Measurements from ENCODE around the gene PNMT. TPM values are rescaled to one million over a fixed set of nuclear protein-coding genes. Genes with fewer than 3 reads are reported as not detected.

Gene PNMT
- polyA plus RNA-seq, 1 donor from 2014 or later: 1.5 TPM

DNA sequence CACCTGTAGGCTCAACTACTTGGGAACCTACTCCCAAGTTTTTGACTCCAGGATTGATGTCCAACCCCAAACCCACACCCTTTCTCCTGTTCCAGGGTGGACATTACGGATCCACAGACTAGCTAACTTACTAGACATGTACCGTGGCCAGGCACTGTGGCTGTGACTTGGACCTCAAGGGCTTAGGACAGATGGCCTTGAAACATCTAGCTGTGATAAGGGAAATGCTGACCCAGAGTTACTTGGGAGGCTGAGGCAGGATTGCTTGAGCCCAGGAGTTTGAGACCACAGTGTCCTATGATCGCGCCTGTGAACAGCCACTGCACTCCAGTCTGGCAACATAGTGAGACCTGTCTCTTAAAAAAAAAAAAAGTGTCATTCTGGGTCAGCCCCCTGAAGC, 27.2 kb upstream of the PNMT start:
- no peaks in the 10 kb centered on the region for H3K9me3 ChIP-seq (ENCODE audit: low read length)
- no peak overlapping the region for H2AFZ ChIP-seq (ENCODE audit: low read depth, low read length)
- H3K27ac ChIP-seq (ENCODE audit: low read length): no peak overlapping the region
- no peaks in the 10 kb centered on the region for H3K36me3 ChIP-seq (ENCODE audit: insufficient read depth, low read length)
- no peak overlapping the region for H3K4me2 ChIP-seq (ENCODE audit: low read length)
- H3K4me3 ChIP-seq (ENCODE audit: low read length): no peak overlapping the region
- TF ChIP-seq, protein P1, sequence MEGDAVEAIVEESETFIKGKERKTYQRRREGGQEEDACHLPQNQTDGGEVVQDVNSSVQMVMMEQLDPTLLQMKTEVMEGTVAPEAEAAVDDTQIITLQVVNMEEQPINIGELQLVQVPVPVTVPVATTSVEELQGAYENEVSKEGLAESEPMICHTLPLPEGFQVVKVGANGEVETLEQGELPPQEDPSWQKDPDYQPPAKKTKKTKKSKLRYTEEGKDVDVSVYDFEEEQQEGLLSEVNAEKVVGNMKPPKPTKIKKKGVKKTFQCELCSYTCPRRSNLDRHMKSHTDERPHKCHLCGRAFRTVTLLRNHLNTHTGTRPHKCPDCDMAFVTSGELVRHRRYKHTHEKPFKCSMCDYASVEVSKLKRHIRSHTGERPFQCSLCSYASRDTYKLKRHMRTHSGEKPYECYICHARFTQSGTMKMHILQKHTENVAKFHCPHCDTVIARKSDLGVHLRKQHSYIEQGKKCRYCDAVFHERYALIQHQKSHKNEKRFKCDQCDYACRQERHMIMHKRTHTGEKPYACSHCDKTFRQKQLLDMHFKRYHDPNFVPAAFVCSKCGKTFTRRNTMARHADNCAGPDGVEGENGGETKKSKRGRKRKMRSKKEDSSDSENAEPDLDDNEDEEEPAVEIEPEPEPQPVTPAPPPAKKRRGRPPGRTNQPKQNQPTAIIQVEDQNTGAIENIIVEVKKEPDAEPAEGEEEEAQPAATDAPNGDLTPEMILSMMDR (IDR thresholded peaks at IDR 0.05; ENCODE audit: poor library complexity, severe bottlenecking): no peak
- no peak for TF ChIP-seq TAF1 (IDR thresholded peaks at IDR 0.05; ENCODE audit: low read depth)
- TF ChIP-seq EP300 (conservative IDR thresholded peaks at IDR 0.05; ENCODE audit: poor library complexity, severe bottlenecking): no peak
- TF ChIP-seq POLR2AphosphoS5 (IDR thresholded peaks at IDR 0.05): no peak
- TF ChIP-seq, protein P2, sequence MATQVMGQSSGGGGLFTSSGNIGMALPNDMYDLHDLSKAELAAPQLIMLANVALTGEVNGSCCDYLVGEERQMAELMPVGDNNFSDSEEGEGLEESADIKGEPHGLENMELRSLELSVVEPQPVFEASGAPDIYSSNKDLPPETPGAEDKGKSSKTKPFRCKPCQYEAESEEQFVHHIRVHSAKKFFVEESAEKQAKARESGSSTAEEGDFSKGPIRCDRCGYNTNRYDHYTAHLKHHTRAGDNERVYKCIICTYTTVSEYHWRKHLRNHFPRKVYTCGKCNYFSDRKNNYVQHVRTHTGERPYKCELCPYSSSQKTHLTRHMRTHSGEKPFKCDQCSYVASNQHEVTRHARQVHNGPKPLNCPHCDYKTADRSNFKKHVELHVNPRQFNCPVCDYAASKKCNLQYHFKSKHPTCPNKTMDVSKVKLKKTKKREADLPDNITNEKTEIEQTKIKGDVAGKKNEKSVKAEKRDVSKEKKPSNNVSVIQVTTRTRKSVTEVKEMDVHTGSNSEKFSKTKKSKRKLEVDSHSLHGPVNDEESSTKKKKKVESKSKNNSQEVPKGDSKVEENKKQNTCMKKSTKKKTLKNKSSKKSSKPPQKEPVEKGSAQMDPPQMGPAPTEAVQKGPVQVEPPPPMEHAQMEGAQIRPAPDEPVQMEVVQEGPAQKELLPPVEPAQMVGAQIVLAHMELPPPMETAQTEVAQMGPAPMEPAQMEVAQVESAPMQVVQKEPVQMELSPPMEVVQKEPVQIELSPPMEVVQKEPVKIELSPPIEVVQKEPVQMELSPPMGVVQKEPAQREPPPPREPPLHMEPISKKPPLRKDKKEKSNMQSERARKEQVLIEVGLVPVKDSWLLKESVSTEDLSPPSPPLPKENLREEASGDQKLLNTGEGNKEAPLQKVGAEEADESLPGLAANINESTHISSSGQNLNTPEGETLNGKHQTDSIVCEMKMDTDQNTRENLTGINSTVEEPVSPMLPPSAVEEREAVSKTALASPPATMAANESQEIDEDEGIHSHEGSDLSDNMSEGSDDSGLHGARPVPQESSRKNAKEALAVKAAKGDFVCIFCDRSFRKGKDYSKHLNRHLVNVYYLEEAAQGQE (IDR thresholded peaks at IDR 0.05; ENCODE audit: borderline replicate concordance): no peak
- no peak for TF ChIP-seq SMC3 (conservative IDR thresholded peaks at IDR 0.05; ENCODE audit: poor library complexity)
- TF ChIP-seq RAD21 (conservative IDR thresholded peaks at IDR 0.05): no peak
- no peak for TF ChIP-seq EZH2 (IDR thresholded peaks at IDR 0.05; ENCODE audit: borderline replicate concordance, insufficient read depth, low read length, poor library complexity, severe bottlenecking)
- no peak for TF ChIP-seq MXI1 (conservative IDR thresholded peaks at IDR 0.05; ENCODE audit: poor library complexity, severe bottlenecking)
- H4K20me1 ChIP-seq (ENCODE audit: insufficient read depth): no peaks in the 10 kb centered on the region
- no peaks in the 10 kb centered on the region for H3K9me2 ChIP-seq (ENCODE audit: insufficient read depth, low read length)
- no peaks in the 10 kb centered on the region for H3F3A ChIP-seq (ENCODE audit: insufficient read depth, low read length, poor library complexity, severe bottlenecking)
- peaks cover 18% of the 10 kb centered on the region for H3K79me2 ChIP-seq (replicated peaks; ENCODE audit: insufficient read depth, low read length)
- no peaks in the 10 kb centered on the region for H3K27me3 ChIP-seq (ENCODE audit: insufficient read depth, low read depth, low read length)
- H3K9ac ChIP-seq (ENCODE audit: low read length): no peak overlapping the region

DNA sequence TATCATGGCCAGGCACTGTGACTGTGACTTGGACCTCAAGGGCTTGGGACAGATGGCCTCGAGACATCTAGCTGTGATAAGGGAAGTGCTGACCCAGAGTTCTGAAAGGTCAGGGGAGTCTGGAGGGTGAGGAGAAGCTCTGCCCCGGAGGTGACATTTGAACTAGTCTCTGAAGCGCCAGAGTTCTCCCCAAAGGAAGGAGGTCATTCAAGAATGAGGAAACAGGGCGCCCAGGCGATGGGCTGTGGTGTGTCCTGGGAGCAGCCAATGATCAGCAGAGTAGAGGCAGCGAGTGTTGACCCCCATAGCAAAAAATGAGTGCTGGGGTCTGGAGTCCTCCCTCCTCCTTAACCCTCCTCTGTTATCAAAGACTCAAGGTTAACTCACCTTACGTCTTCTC, 26.4 kb upstream of the PNMT start:
- Histone ChIP-seq H3K79me2 (replicated peaks; ENCODE audit: insufficient read depth, low read length) (peaks cover 18% of the 10 kb centered on the region), H4K20me1 (ENCODE audit: insufficient read depth) (no peaks in the 10 kb centered on the region)

More for the DNA sequence above, 26.4 kb upstream of the PNMT start:
- no peak overlapping the region for H2AFZ ChIP-seq (ENCODE audit: low read depth, low read length)
- no peaks in the 10 kb centered on the region for H3K36me3 ChIP-seq (ENCODE audit: insufficient read depth, low read length)
- no peak overlapping the region for H3K4me2 ChIP-seq (ENCODE audit: low read length)
- H3K27ac ChIP-seq (ENCODE audit: low read length): no peak overlapping the region
- no peaks in the 10 kb centered on the region for H3K27me3 ChIP-seq (ENCODE audit: insufficient read depth, low read depth, low read length)
- H3F3A ChIP-seq (ENCODE audit: insufficient read depth, low read length, poor library complexity, severe bottlenecking): no peaks in the 10 kb centered on the region
- H3K9me3 ChIP-seq (ENCODE audit: low read length): no peaks in the 10 kb centered on the region
- H3K9me2 ChIP-seq (ENCODE audit: insufficient read depth, low read length): no peaks in the 10 kb centered on the region
- H3K9ac ChIP-seq (ENCODE audit: low read length): no peak overlapping the region
- no peak overlapping the region for H3K4me3 ChIP-seq (ENCODE audit: low read length)
- no peak for TF ChIP-seq RAD21 (conservative IDR thresholded peaks at IDR 0.05)
- TF ChIP-seq EP300 (conservative IDR thresholded peaks at IDR 0.05; ENCODE audit: poor library complexity, severe bottlenecking): no peak
- TF ChIP-seq POLR2AphosphoS5 (IDR thresholded peaks at IDR 0.05): no peak
- TF ChIP-seq, protein P2 (IDR thresholded peaks at IDR 0.05; ENCODE audit: borderline replicate concordance): no peak

Data from neural cell (in vitro differentiated cells).